Neuron (in vitro differentiated cells): Measurements from ENCODE around the gene RFC4.
A peak's percentile ranks its signal among the peaks of the same experiment; 100 is the strongest.
"Not testable (repeated sequence)": the region's sequence is repeated elsewhere in the genome, so short reads cannot be mapped to it uniquely, and the experiment has no call there.

Source experiments
- H2AFZ ChIP-seq: one replicate; pipeline ENCODE4 v1.6.1; 2013; ENCODE audit warnings: low read depth, mild to moderate bottlenecking, inconsistent platforms, low read length, moderate library complexity
- H3K27me3 ChIP-seq: one replicate; pipeline ENCODE4 v1.6.1; 2013; ENCODE audit warnings: low read length; ENCODE audit not compliant: insufficient read depth
- H3K36me3 ChIP-seq: one replicate; pipeline ENCODE4 v1.6.1; 2013; ENCODE audit warnings: low read length; ENCODE audit not compliant: insufficient read depth
- H3K4me1 ChIP-seq: one replicate; pipeline ENCODE4 v1.6.1; 2013; ENCODE audit warnings: low read length; ENCODE audit not compliant: insufficient read depth
- H3K4me3 ChIP-seq: 2 replicates; pipeline ENCODE4 v1.5.1; 2013; ENCODE audit warnings: mild to moderate bottlenecking, low read length, moderate library complexity
- H3K9me3 ChIP-seq: one replicate; pipeline ENCODE4 v1.6.1; 2013; ENCODE audit warnings: low read length

Gene RFC4

GRCh38 chr3:186839874-186840641 lies 33.8 kb upstream of the RFC4 start:
- H3K27me3 ChIP-seq, result peaks cover 10% of the 10 kb centered on the region

GRCh38 chr3:186832276-186832675 lies 26.0 kb upstream of the RFC4 start:
- Histone ChIP-seq H3K36me3 (no peaks in the 10 kb centered on the region), H3K27me3 (peaks cover 41% of the 10 kb centered on the region), H3K4me3 (no peak overlapping the region), H2AFZ (no peak overlapping the region), H3K9me3 (no peaks in the 10 kb centered on the region), H3K4me1 (no peaks in the 10 kb centered on the region)

More at GRCh38 chr3:186839874-186840641, 33.8 kb upstream of the RFC4 start:
- no peaks in the 10 kb centered on the region for H3K36me3 ChIP-seq
- H3K9me3 ChIP-seq, result no peaks in the 10 kb centered on the region
- H3K4me1 ChIP-seq, result no peaks in the 10 kb centered on the region
- H2AFZ ChIP-seq, result no peak overlapping the region
- no peak overlapping the region for H3K4me3 ChIP-seq

DNA sequence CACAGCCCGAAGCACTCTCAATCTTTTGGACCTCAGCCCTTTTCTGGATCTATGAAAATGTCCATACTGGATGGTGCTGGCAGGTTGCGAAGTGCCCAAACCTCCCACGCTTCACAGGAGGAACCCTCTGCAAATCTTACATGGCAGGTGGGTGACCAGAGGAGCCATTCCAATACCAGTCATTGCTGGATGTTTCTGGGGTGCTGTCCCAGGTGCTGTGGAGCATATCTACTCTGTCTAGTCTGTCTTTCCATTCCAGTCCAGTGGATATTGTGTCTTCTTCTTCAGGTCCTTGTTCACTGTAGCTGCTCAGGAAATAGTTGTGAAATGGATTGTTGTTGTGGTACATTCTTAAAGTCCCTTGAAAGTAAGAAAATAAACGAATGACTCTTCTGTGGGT lies 25.5 kb upstream of the RFC4 start:
- Histone ChIP-seq H3K4me1 (no peaks in the 10 kb centered on the region), H3K9me3 (no peaks in the 10 kb centered on the region), H3K27me3 (peaks cover 41% of the 10 kb centered on the region), H3K36me3 (no peaks in the 10 kb centered on the region), H3K4me3 (no peak overlapping the region), H2AFZ (no peak overlapping the region)

GRCh38 chr3:186828340-186828739 lies 22.1 kb upstream of the RFC4 start:
- no peaks in the 10 kb centered on the region for H3K9me3 ChIP-seq
- H3K27me3 ChIP-seq, result peaks cover 64% of the 10 kb centered on the region
- no peak overlapping the region for H3K4me3 ChIP-seq
- H2AFZ ChIP-seq, result no peak overlapping the region
- peaks cover 27% of the 10 kb centered on the region for H3K4me1 ChIP-seq
- H3K36me3 ChIP-seq, result no peaks in the 10 kb centered on the region

DNA sequence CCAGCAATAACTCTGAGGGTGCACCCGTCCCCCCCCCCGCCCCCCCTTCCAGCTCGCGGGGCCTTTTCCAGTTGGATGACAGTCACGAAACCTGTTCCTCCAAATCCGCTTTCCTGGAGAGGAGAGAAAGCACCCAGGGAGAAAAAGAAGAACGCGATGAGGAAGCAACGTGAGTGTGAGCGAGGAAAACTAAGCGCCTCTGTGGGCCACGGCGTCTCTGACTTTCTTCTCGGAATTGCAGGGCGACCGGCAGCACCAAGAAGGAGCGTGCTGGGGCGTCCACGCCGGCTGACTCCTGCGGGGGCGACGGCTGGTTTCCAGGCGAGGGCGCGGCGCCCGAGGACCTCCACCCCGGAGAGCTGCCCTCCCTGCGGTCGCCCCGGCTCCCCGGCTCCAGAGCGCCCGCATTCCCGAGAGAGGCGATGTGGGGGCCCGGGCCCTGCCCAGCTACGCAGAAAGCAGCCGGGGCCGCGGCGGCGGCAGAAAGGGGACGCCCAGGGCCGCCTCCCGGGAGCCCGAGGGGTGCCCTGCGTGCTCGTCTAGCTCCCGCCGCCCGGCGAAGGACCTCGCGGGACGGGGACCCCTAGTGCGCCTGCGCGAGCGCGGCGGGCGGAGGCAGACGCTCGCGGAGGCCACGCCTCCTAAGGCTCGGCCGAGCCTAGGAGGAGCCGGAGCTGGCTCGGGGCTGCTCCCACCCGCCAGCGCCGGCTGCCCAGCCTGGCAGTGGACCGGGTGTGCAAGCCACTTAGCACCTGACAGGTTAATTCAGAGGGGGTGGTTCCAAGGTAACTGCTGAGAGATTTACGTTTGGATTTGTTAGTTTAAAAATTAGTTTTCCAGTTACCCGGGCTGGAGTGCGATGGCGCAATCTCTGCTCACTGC lies 20.9 kb upstream of the RFC4 start:
- Histone ChIP-seq H2AFZ (peak overlapping the region; percentile 90), H3K4me1 (peaks cover 27% of the 10 kb centered on the region), H3K4me3 (peak overlapping the region; percentile 58), H3K36me3 (no peaks in the 10 kb centered on the region), H3K9me3 (no peaks in the 10 kb centered on the region), H3K27me3 (peaks cover 60% of the 10 kb centered on the region)

DNA sequence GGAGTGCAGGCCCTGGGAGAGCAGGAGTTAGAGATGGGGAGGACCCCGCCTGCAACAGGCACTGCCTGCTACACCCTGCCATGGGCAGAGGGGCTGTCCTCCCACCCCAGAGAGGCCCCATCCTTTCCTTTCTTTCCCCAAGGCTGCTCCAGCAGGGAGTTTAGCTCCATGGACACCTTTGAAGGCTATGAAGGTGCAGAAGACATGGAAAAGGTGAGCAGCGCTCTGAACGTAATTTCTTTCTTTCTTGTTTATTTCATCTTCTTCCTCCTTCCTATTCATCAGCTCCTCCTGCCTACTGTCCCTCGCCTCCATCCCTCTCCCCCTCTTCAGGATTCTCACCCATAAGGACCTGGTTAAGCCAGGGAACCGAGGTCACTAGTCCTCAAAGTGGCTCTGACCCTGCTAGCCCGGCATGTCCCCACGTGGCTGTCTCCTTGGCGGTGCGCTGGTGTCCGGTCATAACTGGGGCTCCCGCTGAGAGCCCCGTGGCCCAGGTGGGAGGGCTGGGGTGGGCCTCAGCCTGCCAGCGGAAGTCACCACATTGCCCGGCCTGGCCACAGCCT lies 20.2 kb upstream of the RFC4 start:
- Histone ChIP-seq H3K9me3 (no peaks in the 10 kb centered on the region), H3K4me1 (peaks cover 27% of the 10 kb centered on the region), H2AFZ (no peak overlapping the region), H3K27me3 (peaks cover 53% of the 10 kb centered on the region), H3K4me3 (peak overlapping the region; percentile 58), H3K36me3 (no peaks in the 10 kb centered on the region)

DNA sequence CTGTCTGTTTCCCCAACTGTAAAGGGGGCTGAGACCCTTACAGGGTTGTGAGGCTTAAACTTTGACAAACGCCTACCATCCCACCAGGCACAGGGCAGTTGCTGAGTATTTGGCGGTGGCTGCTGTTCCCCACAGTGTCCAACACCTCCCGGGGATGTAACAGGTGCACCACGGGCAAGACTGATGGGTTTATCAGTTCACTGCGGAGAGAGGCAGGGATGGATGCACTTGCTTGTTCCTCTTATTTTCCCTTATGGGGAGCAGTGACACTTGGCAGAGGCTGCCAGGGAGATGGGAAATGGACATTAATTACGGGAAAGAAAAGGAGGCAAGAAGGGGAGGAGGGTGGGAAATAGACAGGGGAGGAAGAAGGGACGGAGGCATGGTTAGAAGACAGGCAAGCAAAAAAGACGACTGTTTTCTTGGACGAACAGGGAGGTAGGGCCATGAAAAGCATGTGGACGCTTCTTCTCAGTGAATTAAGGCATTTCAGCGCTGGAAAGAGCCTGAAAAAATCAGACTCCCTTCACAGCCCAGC lies 19.7 kb upstream of the RFC4 start:
- H3K36me3 ChIP-seq, result no peaks in the 10 kb centered on the region
- peaks cover 51% of the 10 kb centered on the region for H3K27me3 ChIP-seq
- H3K4me3 ChIP-seq, result peak overlapping the region; percentile 1
- no peak overlapping the region for H2AFZ ChIP-seq
- no peaks in the 10 kb centered on the region for H3K9me3 ChIP-seq
- H3K4me1 ChIP-seq, result peaks cover 27% of the 10 kb centered on the region

GRCh38 chr3:186825294-186825821 lies 19.1 kb upstream of the RFC4 start:
- Histone ChIP-seq H3K27me3 (peaks cover 46% of the 10 kb centered on the region), H3K4me3 (peak overlapping the region; percentile 1), H3K4me1 (peaks cover 27% of the 10 kb centered on the region), H3K9me3 (no peaks in the 10 kb centered on the region), H3K36me3 (no peaks in the 10 kb centered on the region), H2AFZ (peak overlapping the region; percentile 46)

DNA sequence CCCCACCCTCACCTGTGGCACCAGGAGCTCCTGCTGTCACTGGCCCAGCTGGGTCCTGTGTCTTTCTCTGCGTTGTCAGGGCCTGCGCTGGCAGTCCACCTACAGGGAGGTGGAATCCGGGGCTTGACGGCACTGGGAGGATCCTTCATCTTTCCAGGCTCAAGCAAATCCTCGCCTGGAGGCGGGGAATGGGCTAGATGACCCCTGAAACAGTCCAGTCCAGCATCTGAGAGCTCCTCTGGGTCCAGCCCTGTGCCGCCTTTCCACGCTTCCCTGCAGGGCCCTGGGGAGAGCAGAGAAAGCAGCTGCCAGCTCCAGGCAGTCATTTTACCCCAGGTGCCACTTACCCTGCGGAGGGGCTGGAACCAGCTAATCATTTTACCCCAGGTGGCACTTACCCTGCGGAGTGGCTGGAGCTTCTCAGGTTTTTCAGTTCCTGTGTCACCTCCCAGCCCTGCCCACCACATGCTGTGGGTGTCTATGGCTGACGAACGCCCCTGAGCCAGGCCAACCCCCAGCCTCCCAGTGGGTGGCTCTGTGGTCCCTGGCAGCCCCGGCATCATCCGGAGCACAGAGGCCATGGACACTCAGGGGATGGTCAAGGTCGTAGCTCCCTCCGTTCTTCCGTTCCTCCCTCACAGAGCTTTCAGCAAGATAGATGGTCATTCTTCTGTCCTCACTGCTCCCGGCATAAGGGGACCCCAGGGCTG lies 18.3 kb upstream of the RFC4 start:
- Histone ChIP-seq H3K9me3 (no peaks in the 10 kb centered on the region), H3K27me3 (peaks cover 38% of the 10 kb centered on the region), H3K36me3 (no peaks in the 10 kb centered on the region), H2AFZ (no peak overlapping the region), H3K4me3 (no peak overlapping the region), H3K4me1 (peaks cover 27% of the 10 kb centered on the region)

DNA sequence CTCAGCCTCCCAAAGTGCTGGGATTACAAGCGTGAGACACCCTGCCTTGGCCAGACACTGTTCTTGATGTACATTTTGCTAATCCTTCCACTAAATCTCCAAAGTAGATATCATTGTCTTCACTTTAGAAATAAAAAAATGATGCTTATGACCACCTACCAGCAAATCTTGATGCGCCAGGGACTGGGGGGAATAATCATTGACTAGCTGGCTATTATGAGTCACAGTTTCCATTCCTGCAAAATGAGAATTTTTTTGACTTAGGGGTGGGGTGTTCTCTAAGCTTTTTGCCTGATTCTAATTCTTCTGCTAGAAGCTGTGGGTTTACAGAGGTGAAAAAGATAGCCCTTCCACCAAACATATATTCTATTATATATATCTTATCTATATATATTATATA lies 17.1 kb upstream of the RFC4 start:
- Histone ChIP-seq H3K4me3 (no peak overlapping the region), H3K9me3 (no peaks in the 10 kb centered on the region), H3K36me3 (no peaks in the 10 kb centered on the region), H3K27me3 (peaks cover 27% of the 10 kb centered on the region), H2AFZ (no peak overlapping the region), H3K4me1 (peaks cover 27% of the 10 kb centered on the region)

DNA sequence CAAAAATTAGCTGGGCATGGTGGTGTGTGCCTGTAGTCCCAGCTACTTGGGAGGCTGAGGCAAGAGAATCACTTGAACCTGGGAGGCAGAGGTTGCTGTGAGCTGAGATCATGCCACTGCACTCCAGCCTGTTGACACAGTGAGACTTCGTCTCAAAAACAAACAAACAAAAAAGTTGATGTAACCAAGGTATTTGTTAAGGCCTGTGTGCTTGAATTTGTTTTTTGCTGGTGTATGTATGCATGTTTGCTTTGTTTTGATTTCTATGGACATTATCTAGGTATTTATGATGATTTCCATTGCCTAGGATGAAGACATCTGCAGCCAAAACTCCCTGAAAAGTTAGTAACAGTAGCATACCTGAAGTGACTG lies 16.1 kb upstream of the RFC4 start:
- H3K4me3 ChIP-seq, H3K9me3 ChIP-seq, H2AFZ ChIP-seq, H3K36me3 ChIP-seq: not testable (repeated sequence)
- peaks cover 27% of the 10 kb centered on the region for H3K4me1 ChIP-seq
- peaks cover 24% of the 10 kb centered on the region for H3K27me3 ChIP-seq
